SK-N-SH treated with all-trans-retinoic acid at 6 μM for 48 hours (cell line): ENCODE results near the gene RASA3.

Source experiments
- BACH2 ChIP-seq: fragments of 250-450 bp; sonication (Bioruptor Pico); IDR thresholded peaks from 2 replicates; pipeline ENCODE4 v1.9.0; 2021; ENCODE audit warnings: mild to moderate bottlenecking, borderline replicate concordance
- ESRRG ChIP-seq: fragments of 250-450 bp; sonication (Bioruptor Pico); IDR thresholded peaks from 2 replicates; pipeline ENCODE4 v1.6.1; 2021; ENCODE audit warnings: mild to moderate bottlenecking
- GLIS3 ChIP-seq: fragments of 250-450 bp; sonication (Bioruptor Pico); IDR thresholded peaks from 2 replicates; pipeline ENCODE4 v1.5.0; 2020; ENCODE audit warnings: mild to moderate bottlenecking, moderate library complexity
- TOX ChIP-seq: fragments of 250-450 bp; sonication (Bioruptor Pico); IDR thresholded peaks from 2 replicates; pipeline ENCODE4 v1.8.0; 2021; ENCODE audit warnings: mild to moderate bottlenecking, moderate library complexity, borderline replicate concordance
- ZFP3 ChIP-seq: fragments of 250-450 bp; sonication (Bioruptor Pico); IDR thresholded peaks from 2 replicates; pipeline ENCODE4 v1.5.0; 2020; ENCODE audit warnings: mild to moderate bottlenecking, moderate library complexity
- ZFP30 ChIP-seq: fragments of 450-650 bp; formaldehyde crosslinking; IDR thresholded peaks from 2 replicates; pipeline ENCODE4 v1.5.0; 2022; ENCODE audit warnings: mild to moderate bottlenecking, moderate library complexity
- ZNF70 ChIP-seq: fragments of 450-650 bp; formaldehyde crosslinking; IDR thresholded peaks from 2 replicates; pipeline ENCODE4 v1.5.0; 2020; ENCODE audit warnings: mild to moderate bottlenecking, moderate library complexity
- ZNF8 ChIP-seq: fragments of 450-650 bp; formaldehyde crosslinking; IDR thresholded peaks from 2 replicates; pipeline ENCODE4 v1.5.0; 2020; ENCODE audit warnings: mild to moderate bottlenecking, moderate library complexity
- TF ChIP-seq, protein P1 (sequence below): fragments of 250-450 bp; sonication (Bioruptor Pico); IDR thresholded peaks from 2 replicates; pipeline ENCODE4 v1.5.1; 2020; ENCODE audit warnings: low read depth, mild to moderate bottlenecking, moderate library complexity

DNA sequence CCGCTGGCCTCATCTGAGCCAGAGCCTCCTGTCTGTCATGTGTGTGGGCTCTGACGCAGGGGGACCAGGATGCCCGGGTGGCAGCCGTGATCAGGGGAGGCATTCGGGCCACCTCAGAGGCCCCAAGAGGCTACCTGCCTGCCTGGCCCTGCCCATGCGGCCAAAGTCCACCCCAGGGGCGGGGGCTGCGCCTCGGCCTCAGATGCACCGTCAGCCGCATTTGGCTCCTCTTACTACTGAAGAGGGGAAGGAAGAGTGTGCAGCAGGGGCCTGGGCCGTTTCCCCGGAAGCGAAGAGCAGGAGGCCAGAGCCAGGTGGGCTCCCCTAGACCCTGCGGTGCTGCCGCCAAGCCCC is 192.5 kb downstream of the RASA3 start:
- TF ChIP-seq GLIS3 (CRISPR knock-in tag): no peak
- no peak for TF ChIP-seq ZFP3
- no peak for TF ChIP-seq ZNF70 (CRISPR knock-in tag)
- no peak for TF ChIP-seq TOX (CRISPR knock-in tag)
- TF ChIP-seq ESRRG (CRISPR knock-in tag): no peak
- TF ChIP-seq, protein P1, sequence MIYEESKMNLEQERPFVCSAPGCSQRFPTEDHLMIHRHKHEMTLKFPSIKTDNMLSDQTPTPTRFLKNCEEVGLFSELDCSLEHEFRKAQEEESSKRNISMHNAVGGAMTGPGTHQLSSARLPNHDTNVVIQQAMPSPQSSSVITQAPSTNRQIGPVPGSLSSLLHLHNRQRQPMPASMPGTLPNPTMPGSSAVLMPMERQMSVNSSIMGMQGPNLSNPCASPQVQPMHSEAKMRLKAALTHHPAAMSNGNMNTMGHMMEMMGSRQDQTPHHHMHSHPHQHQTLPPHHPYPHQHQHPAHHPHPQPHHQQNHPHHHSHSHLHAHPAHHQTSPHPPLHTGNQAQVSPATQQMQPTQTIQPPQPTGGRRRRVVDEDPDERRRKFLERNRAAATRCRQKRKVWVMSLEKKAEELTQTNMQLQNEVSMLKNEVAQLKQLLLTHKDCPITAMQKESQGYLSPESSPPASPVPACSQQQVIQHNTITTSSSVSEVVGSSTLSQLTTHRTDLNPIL (CRISPR knock-in tag): no peak
- TF ChIP-seq ZFP30 (CRISPR knock-in tag): no peak
- TF ChIP-seq ZNF8 (CRISPR knock-in tag): no peak
- no peak for TF ChIP-seq BACH2 (CRISPR knock-in tag)
